BE2C (cell line): ENCODE data around the gene OR7E24. TPM values are rescaled to one million over a fixed set of nuclear protein-coding genes. Genes with fewer than 3 reads are reported as not detected.
"Not testable (repeated sequence)": the region's sequence is repeated elsewhere in the genome, so short reads cannot be mapped to it uniquely, and the experiment has no call there.

Experiments used
- DNase-seq: peaks from one replicate; pipeline ENCODE4 v3.0.0-alpha.2; 2020
- H3K27me3 ChIP-seq: fragments of 250-450 bp; sonication (Bioruptor Pico); 2 replicates; pipeline ENCODE4 v1.5.1; 2020; ENCODE audit warnings: mild to moderate bottlenecking
- H3K36me3 ChIP-seq: fragments of 250-450 bp; sonication (Bioruptor Pico); 2 replicates; pipeline ENCODE4 v1.5.1; 2020; ENCODE audit warnings: mild to moderate bottlenecking
- H3K4me1 ChIP-seq: fragments of 250-450 bp; sonication (Bioruptor Pico); 2 replicates; pipeline ENCODE4 v1.5.1; 2020
- H3K4me3 ChIP-seq: 2 replicates; pipeline ENCODE4 v1.5.1; 2011; ENCODE audit warnings: low read depth, low read length
- H3K9me3 ChIP-seq: fragments of 250-450 bp; sonication (Bioruptor Pico); 2 replicates; pipeline ENCODE4 v1.5.1; 2020
- polyA plus RNA-seq: library from polyadenylated mRNA; unstranded; fragments of >200 nt; gene quantifications from one replicate; pipeline ENCODE4 v1.2.1, GENCODE V29; 2012; ENCODE audit warnings: low read depth, missing spikeins; ENCODE audit not compliant: insufficient read length, insufficient read depth
- TF ChIP-seq, protein P1 (sequence below): IDR thresholded peaks from 2 replicates; pipeline ENCODE4 v1.5.1; 2012; ENCODE audit warnings: mild to moderate bottlenecking, low read depth, low read length

OR7E24 gene
- not detected for polyA plus RNA-seq

DNA sequence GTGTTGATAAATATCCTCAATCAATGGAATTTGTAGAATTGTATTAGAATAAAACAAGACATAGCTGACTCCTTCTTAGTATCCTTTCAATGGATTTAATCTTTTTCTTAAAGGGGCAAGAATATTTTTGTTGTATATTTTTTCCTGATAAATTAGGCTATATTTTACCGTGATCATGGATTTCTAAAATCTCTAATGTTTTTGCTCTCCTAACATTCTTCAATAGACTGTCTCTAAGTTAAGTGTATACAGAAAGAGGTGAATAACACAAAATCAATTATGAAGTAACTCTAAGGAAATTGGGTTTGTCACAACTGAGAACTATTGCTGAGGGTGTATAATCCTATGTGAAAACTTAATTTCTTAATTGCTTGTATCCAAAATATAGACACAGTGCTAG is at the start of gene OR7E24:
Gene OR7E24, plus strand, starts transcription at position 301 of the 400 bp plus-strand sequence. CDS start 114 bp downstream, outside the sequence.
- no peaks in the 10 kb centered on the region for H3K4me1 ChIP-seq
- H3K27me3 ChIP-seq = no peaks in the 10 kb centered on the region
- no peak for DNase-seq
- TF ChIP-seq, protein P1, sequence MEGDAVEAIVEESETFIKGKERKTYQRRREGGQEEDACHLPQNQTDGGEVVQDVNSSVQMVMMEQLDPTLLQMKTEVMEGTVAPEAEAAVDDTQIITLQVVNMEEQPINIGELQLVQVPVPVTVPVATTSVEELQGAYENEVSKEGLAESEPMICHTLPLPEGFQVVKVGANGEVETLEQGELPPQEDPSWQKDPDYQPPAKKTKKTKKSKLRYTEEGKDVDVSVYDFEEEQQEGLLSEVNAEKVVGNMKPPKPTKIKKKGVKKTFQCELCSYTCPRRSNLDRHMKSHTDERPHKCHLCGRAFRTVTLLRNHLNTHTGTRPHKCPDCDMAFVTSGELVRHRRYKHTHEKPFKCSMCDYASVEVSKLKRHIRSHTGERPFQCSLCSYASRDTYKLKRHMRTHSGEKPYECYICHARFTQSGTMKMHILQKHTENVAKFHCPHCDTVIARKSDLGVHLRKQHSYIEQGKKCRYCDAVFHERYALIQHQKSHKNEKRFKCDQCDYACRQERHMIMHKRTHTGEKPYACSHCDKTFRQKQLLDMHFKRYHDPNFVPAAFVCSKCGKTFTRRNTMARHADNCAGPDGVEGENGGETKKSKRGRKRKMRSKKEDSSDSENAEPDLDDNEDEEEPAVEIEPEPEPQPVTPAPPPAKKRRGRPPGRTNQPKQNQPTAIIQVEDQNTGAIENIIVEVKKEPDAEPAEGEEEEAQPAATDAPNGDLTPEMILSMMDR = no peak
- no peaks in the 10 kb centered on the region for H3K9me3 ChIP-seq
- H3K36me3 ChIP-seq = no peaks in the 10 kb centered on the region
- H3K4me3 ChIP-seq = no peak within 1 kb of the TSS

DNA sequence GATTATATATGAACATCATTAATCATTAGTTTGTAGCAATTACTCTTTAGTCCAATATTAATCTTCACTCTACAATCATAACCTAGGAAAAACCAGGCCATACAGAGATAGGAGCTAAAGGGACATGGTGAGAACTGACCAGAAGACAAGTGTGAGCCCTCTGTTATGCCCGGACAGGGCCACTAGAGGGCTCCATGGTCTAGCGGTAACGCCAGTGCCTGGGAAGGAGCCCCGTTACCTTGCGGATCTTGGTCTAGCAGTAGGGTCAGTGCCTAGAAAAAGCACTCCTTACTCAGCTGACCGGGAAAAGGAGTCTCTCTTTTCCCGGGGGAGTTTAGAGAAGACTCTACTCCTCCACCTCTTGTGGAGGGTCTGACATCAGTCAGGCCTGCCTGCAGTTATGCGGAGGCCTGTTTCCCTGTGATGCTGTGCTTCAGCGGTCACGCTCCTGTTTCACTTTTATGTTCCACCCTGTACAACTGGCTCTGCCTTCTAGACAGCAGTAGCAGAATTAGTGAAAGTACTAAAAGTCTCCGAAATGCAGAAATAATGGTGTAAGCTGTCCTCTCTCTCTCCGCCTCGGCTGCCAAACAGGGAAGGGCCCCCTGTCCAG is 45.1 kb upstream of the OR7E24 start:
- Histone ChIP-seq H3K4me1 (no peaks in the 10 kb centered on the region), H3K36me3 (no peaks in the 10 kb centered on the region), H3K4me3 (peak overlapping the region; percentile 3; the same call in 1 of the 2 replicates), H3K27me3 (peaks cover 31% of the 10 kb centered on the region), H3K9me3 (no peaks in the 10 kb centered on the region)
- TF ChIP-seq, protein P1 = peak; percentile 87
- DNase-seq = peak; percentile 78

DNA sequence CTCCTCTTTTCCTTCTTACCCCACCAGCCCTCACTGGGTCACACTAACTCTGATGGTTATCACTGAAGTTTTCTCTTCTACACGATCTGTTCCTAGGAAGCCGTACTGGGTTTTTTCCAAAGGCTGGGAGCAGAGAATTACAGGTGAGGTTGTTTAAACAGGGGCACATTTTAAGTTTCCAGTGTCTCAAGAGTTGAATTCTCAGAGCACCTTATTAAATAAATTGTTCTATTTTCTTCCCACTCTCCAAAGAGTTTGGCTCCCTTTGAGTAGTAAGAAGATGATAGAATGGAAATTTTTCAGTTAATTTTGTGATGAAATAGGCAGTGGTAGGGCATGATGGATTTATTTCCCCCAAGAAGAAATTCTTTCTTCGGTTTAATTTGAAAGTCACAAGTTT is 31.2 kb upstream of the OR7E24 start, which contains the start of gene OR7D4:
Gene OR7D4, minus strand, starts transcription at position 101 of the 400 bp plus-strand sequence. CDS start 4,752 bp downstream, outside the sequence.
- DNase-seq = no peak
- TF ChIP-seq, protein P1 = no peak
- H3K9me3 ChIP-seq = no peaks in the 10 kb centered on the region; the same call in 1 of the 2 replicates
- no peaks in the 10 kb centered on the region for H3K36me3 ChIP-seq
- no peaks in the 10 kb centered on the region for H3K4me1 ChIP-seq
- no peaks in the 10 kb centered on the region; the same call in 1 of the 2 replicates for H3K27me3 ChIP-seq
- no peak within 1 kb of the TSS for H3K4me3 ChIP-seq

DNA sequence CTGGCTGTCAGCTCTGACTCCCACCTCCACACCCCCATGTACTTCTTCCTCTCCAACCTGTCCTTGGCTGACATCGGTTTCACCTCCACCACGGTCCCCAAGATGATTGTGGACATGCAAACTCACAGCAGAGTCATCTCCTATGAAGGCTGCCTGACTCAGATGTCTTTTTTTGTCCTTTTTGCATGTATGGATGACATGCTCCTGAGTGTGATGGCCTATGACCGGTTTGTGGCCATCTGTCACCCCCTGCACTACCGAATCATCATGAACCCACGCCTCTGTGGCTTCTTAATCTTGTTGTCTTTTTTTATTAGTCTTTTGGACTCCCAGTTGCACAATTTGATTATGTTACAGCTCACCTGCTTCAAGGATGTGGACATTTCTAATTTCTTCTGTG is 506 bp downstream of the OR7E24 start:
- no peak for DNase-seq
- TF ChIP-seq, protein P1 = no peak
- Histone ChIP-seq H3K27me3 (no peaks in the 10 kb centered on the region), H3K4me3 (no peak overlapping the region), H3K36me3 (no peaks in the 10 kb centered on the region), H3K4me1 (no peaks in the 10 kb centered on the region), H3K9me3 (no peaks in the 10 kb centered on the region; the same call in 1 of the 2 replicates)

DNA sequence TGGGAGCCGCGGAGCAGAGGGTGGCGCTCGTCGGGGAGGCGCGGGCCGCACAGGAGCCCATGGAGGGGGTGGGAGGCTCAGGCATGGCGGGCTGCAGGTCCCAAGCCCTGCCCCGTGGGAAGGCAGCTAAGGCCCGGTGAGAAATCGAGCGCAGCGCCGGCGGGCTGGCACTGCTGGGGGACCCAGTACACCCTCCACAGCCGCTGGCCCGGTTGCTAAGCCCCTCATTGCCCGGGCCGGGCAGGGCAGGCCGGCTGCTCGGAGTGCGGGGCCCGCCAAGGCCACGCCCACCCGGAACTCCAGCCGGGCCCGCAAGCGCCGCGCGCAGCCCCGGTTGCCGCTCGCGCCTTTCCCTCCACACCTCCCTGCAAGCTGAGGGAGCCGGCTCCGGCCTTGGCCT is 32.8 kb downstream of the OR7E24 start:
- not testable (repeated sequence) for H3K4me3 ChIP-seq, H3K27me3 ChIP-seq, H3K4me1 ChIP-seq, H3K36me3 ChIP-seq, H3K9me3 ChIP-seq, DNase-seq

DNA sequence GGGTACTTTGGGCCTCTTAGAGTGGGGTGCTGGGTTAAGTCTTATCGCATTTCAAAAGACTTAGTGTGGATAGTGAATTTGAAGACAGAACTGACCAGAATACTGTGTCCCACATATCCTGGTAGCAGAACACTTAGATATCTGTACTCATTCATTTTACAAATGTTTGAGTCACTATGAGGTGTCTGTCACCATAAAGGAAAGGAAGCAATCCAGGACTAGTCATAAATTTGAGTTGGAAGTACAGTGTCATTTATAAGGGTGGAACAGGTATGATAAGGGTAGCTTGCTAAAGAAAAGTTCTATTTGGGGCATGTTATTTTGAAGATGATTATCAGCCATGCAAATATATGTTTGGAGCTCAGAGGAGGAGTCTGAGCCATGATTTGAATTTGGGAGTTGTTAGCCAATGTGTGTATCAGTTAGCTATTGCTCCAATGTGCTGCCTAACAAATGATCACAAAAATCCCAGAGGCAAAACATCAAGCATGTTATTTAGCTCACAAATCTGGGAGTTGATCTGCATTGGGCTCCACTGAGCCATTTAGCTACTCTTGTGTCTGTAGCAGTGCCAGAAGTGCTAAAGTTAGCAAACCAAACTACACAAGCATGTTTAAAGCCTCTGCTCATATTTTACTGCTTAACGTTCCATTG is 38.6 kb downstream of the OR7E24 start:
- Histone ChIP-seq H3K36me3 (no peaks in the 10 kb centered on the region), H3K27me3 (no peaks in the 10 kb centered on the region), H3K9me3 (no peaks in the 10 kb centered on the region), H3K4me3 (no peak overlapping the region), H3K4me1 (no peaks in the 10 kb centered on the region)
- TF ChIP-seq, protein P1 = no peak
- DNase-seq = no peak
